HepG2 (cell line): Measurements from ENCODE around the gene BASP1. TPM values are rescaled to one million over a fixed set of nuclear protein-coding genes. Genes with fewer than 3 reads are reported as not detected.

Experiments used
- ATAC-seq: fragments of 200-7000 bp; cut with Tn5 transposase; 3 replicates; pipeline ENCODE4 v1.9.1; 2020; ENCODE audit warnings: mild to moderate bottlenecking, moderate library complexity
- Bru-seq: library from RNA; stranded (reverse); fragments of 400-500 nt; gene quantifications from one replicate; lab custom pipeline; 2021; lab: Mats Ljungman, UMichigan
- BruChase-seq, 2 experiments: library from RNA; stranded (reverse); fragments of 400-500 nt; gene quantifications; one replicate each; lab custom pipeline; 2021; lab: Mats Ljungman, UMichigan
- BruUV-seq: library from RNA; stranded (reverse); fragments of 400-500 nt; replicated peaks from 2 replicates; lab custom pipeline; 2021; lab: Mats Ljungman, UMichigan
- CTCF ChIA-PET: fragments of 300-600 bp; formaldehyde crosslinking; extraction: SDS; loops from one replicate; lab custom pipeline; 2021; ENCODE audit warnings: low total read pairs, inconsistent platforms, low intra/inter-chr PET ratio; lab: Yijun Ruan, JAX
- POLR2A ChIA-PET: fragments of 350-600 bp; sonication (Branson Sonifier 250); formaldehyde crosslinking; loops from one replicate; lab custom pipeline; 2020; ENCODE audit warnings: antibody characterized with exemption, inconsistent platforms; lab: Yijun Ruan, JAX
- DNase-seq: peaks from one replicate; pipeline ENCODE4 v3.0.0-alpha.2; 2015; ENCODE audit warnings: low spot score
- FAIRE-seq: peaks from 3 replicates; lab custom pipeline; 2011; peaks lifted over from hg19 to GRCh38; lab: Jason Lieb, UNC
- H2AFZ ChIP-seq: one replicate; pipeline ENCODE4 v1.6.1; 2011; ENCODE audit warnings: low read length, inconsistent platforms
- H3K27ac ChIP-seq: fragments of 300-600 bp; 3 replicates; pipeline ENCODE4 v1.8.0; 2011; ENCODE audit warnings: mixed run types, mild to moderate bottlenecking, mixed read lengths, low read length, inconsistent platforms; ENCODE audit not compliant: insufficient read depth; ENCODE audit errors: extremely low read length
- H3K27me3 ChIP-seq, 2 experiments: fragments of 200-600 bp in 1 of 2; 2 replicates in 1 of 2; 3 replicates in 1 of 2; pipeline versions ENCODE4 v1.6.0 to v1.8.0; 2011; ENCODE audit warnings: low read length in 2 of 2, mild to moderate bottlenecking in 2 of 2, moderate library complexity in 2 of 2, inconsistent platforms in 1 of 2; ENCODE audit not compliant: insufficient read depth in 2 of 2, control insufficient read depth in 1 of 2
- H3K36me3 ChIP-seq, 2 experiments: fragments of 200-600 bp in 1 of 2; replicated peaks in 1 of 2; 2 replicates in 1 of 2; 3 replicates in 1 of 2; pipeline versions ENCODE4 v1.5.1 to v1.8.0; 2011; ENCODE audit warnings: low read length in 2 of 2, inconsistent platforms in 1 of 2; ENCODE audit not compliant: insufficient read depth in 2 of 2, control insufficient read depth in 1 of 2
- H3K4me1 ChIP-seq: 2 replicates; pipeline ENCODE4 v1.5.1; 2012; ENCODE audit warnings: low read length, inconsistent platforms; ENCODE audit not compliant: insufficient read depth
- H3K4me2 ChIP-seq: 2 replicates; pipeline ENCODE4 v1.6.0; 2011; ENCODE audit warnings: low read depth, low read length, inconsistent platforms
- H3K4me3 ChIP-seq, 3 experiments: fragments of 200-600 bp in 1 of 3; sonication (generic), shearing (Covaris generic) in 1 of 3; replicated peaks in 1 of 3; 2 replicates each; pipeline ENCODE4 v1.5.1; 2011 to 2016; ENCODE audit warnings: low read length in 3 of 3, inconsistent platforms in 2 of 3, low read depth in 2 of 3, mild to moderate bottlenecking in 2 of 3, control low read depth in 1 of 3, mixed read lengths in 1 of 3; ENCODE audit not compliant: insufficient read depth in 1 of 3
- H3K79me2 ChIP-seq: one replicate; pipeline ENCODE4 v1.6.1; 2011; ENCODE audit warnings: low read length, inconsistent platforms; ENCODE audit not compliant: insufficient read depth
- H3K9ac ChIP-seq: 2 replicates; pipeline ENCODE4 v1.6.0; 2011; ENCODE audit warnings: mild to moderate bottlenecking, low read depth, low read length, inconsistent platforms; ENCODE audit not compliant: insufficient read depth
- H3K9me3 ChIP-seq: 2 replicates; pipeline ENCODE4 v1.5.1; 2012; ENCODE audit warnings: mild to moderate bottlenecking, low read length
- H4K20me1 ChIP-seq: 2 replicates; pipeline ENCODE4 v1.6.0; 2011; ENCODE audit warnings: inconsistent platforms, mild to moderate bottlenecking, low read length, moderate library complexity; ENCODE audit not compliant: insufficient read depth
- SRF ChIP-seq: IDR thresholded peaks from 2 replicates; pipeline ENCODE4 v1.6.1; 2011; ENCODE audit warnings: mild to moderate bottlenecking, low read depth, low read length, moderate library complexity
- WGBS: methylation state at CpG from one replicate; pipeline ENCODE4 v1.1.6; 2017; ENCODE audit warnings: low lambda C conversion rate; 5-methylcytosine and 5-hydroxymethylcytosine counted together
- in situ Hi-C: cut with HindIII; loops from 2 replicates; pipeline ENCODE4 v1.10.0; 2017; ENCODE audit warnings: low pct_unique_long_range_greater_than_20kb; ENCODE audit not compliant: extremely low pct_ligation_motif_present
- intact Hi-C: fragments of 100-400 bp; cut with micrococcal nuclease; formaldehyde crosslinking; loops from one replicate; pipeline ENCODE4 v1.10.0; 2022; ENCODE audit not compliant: unreplicated experiment
- long read RNA-seq, 2 experiments: library from RNA in 1 of 2; library from polyadenylated mRNA in 1 of 2; stranded (forward) in 1 of 2; unstranded in 1 of 2; transcript quantifications; one replicate each; pipeline ENCODE4 v2.0.0, GENCODE V29; 2019 to 2022
- polyA minus RNA-seq, 3 experiments: library from RNA; depleted of rRNA, polyadenylated mRNA; stranded (reverse); fragments of >200 nt; gene quantifications; 2 replicates each; pipeline ENCODE4 v1.2.3, GENCODE V29; 2011; ENCODE audit warnings: low replicate concordance in 1 of 3
- polyA plus RNA-seq, 8 experiments: library from polyadenylated mRNA; depleted of rRNA in 3 of 8; stranded (reverse) in 7 of 8; unstranded in 1 of 8; fragments of >200 nt; fragmentation: Illumina TruSeq in 4 of 8; extraction: Trizol in 4 of 8; gene quantifications; 2 replicates each; pipeline versions ENCODE4 v1.2.1 to v1.2.3, GENCODE V29; 2011 to 2016; ENCODE audit warnings: low read depth in 4 of 8, missing spikeins in 1 of 8, mixed read lengths in 1 of 8; ENCODE audit not compliant: insufficient read depth in 1 of 8
- total RNA-seq, 5 experiments: library from RNA; depleted of rRNA; stranded (reverse); fragments of >200 nt; fragmentation: Illumina TruSeq; extraction: Trizol; gene quantifications; 2 replicates each; pipeline ENCODE4 v1.2.3, GENCODE V29; 2016; ENCODE audit warnings: low read depth in 1 of 5

BASP1 gene, protein sequence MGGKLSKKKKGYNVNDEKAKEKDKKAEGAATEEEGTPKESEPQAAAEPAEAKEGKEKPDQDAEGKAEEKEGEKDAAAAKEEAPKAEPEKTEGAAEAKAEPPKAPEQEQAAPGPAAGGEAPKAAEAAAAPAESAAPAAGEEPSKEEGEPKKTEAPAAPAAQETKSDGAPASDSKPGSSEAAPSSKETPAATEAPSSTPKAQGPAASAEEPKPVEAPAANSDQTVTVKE
- total RNA-seq (2016; rRNA removed; fragmentation: Illumina TruSeq; extraction: Trizol) (not detected in 2 replicates), polyA plus RNA-seq (2011; rRNA removed) (0.04 TPM in 1 of 2 replicates, not detected in the other), polyA minus RNA-seq (2011; rRNA and poly(A)+ RNA removed; ENCODE audit: low replicate concordance) (101 TPM in 1 of 2 replicates, not detected in the other), Bru-seq, nascent RNA (percentile 18 among the genes with signal in this experiment), BruChase-seq, experiment 1, labeled RNA remaining after a 6-hour chase (percentile 21 among the genes with signal in this experiment), BruChase-seq, experiment 2, labeled RNA remaining after a 2-hour chase (percentile 22 among the genes with signal in this experiment)
- not detected in 2 replicates for total RNA-seq (2016; cell fraction: cytosol; rRNA removed; fragmentation: Illumina TruSeq; extraction: Trizol; ENCODE audit: low read depth)
- total RNA-seq (2016; cell fraction: insoluble cytoplasmic fraction; rRNA removed; fragmentation: Illumina TruSeq; extraction: Trizol) = not detected in 2 replicates
- not detected in 2 replicates for total RNA-seq (2016; cell fraction: membrane; rRNA removed; fragmentation: Illumina TruSeq; extraction: Trizol)
- total RNA-seq (2016; cell fraction: nucleus; rRNA removed; fragmentation: Illumina TruSeq; extraction: Trizol) = not detected in 2 replicates
- polyA plus RNA-seq (2011; cell fraction: cytosol; rRNA removed) = 0.04 and 0.05 TPM in 2 replicates
- polyA plus RNA-seq (2011; cell fraction: nucleus; rRNA removed) = not detected in 2 replicates
- polyA plus RNA-seq (2012) = not detected in 2 replicates
- not detected in 2 replicates for polyA plus RNA-seq (2016; cell fraction: cytosol; fragmentation: Illumina TruSeq; extraction: Trizol; ENCODE audit: low read depth)
- polyA plus RNA-seq (2016; cell fraction: insoluble cytoplasmic fraction; fragmentation: Illumina TruSeq; extraction: Trizol; ENCODE audit: low read depth) = not detected in 2 replicates
- polyA plus RNA-seq (2016; cell fraction: membrane; fragmentation: Illumina TruSeq; extraction: Trizol; ENCODE audit: low read depth) = not detected in 2 replicates
- polyA plus RNA-seq (2016; cell fraction: nucleus; fragmentation: Illumina TruSeq; extraction: Trizol; ENCODE audit: insufficient read depth, low read depth) = not detected in 2 replicates
- polyA minus RNA-seq (2011; cell fraction: cytosol; rRNA and poly(A)+ RNA removed) = 1.3 and 3.1 TPM in 2 replicates
- polyA minus RNA-seq (2011; cell fraction: nucleus; rRNA and poly(A)+ RNA removed) = 1.1 and 1.8 TPM in 2 replicates
- long read RNA-seq, experiment 1 = 0 reads
- long read RNA-seq, experiment 2 = 0 reads

DNA sequence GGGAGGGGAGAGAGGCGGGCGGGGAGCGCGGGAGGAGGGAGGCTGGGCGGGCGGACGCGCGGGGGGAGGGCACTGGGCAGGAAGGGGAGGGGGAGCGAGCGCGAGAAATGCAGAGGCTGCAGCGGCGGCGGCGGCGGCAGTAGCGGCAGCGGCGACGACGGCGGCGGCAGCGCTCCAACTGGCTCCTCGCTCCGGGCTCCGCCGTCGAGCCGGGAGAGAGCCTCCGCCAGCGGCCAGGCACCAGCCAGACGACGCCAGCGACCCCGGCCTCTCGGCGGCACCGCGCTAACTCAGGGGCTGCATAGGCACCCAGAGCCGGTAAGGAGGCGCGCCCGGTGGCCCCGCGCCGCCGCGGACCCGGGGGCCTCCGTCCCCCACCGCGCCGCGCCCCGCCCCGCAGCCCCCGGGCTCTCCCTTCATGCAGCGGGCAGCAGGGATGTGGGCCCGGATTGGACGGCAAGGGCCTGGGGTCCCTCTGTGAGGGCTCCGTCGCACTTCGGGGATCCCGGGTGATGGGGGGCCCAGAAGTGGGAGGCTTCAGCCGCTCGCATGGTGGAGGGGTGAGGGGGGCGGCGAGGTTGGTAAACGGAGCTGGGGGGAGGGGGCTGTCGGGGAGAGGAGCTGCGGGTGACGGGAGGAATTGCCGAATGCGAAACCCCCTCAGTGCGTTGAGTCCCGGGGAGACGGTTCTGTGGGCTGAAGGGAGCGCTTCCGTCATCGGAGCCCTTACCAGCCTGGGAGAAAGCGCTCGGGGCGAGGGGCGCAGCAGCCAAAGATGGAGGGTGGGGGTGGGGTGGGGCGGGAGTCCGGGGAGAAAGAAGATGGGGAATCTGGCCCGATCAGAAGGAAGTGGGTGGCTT lies at the start of gene BASP1:
Gene BASP1 (plus strand): TSS at position 139 of the 860 bp plus-strand sequence. CDS start 57,586 bp downstream, outside the sequence.
- FAIRE-seq (no peak), ATAC-seq (no peak), DNase-seq (no peak)
- Histone ChIP-seq H4K20me1 (no peaks in the 10 kb centered on the region), H3K9ac (no peak within 1 kb of the TSS), H3K4me1 (no peaks in the 10 kb centered on the region), H3K4me3 (no peak within 1 kb of the TSS), H3K27me3 (no peaks in the 10 kb centered on the region), H3K9me3 (no peaks in the 10 kb centered on the region), H3K36me3 (no peaks in the 10 kb centered on the region), H2AFZ (no peak within 1 kb of the TSS), H3K4me2 (no peak within 1 kb of the TSS), H3K79me2 (no peaks in the 10 kb centered on the region), H3K27ac (no peak within 1 kb of the TSS)
- intact Hi-C loops (loop anchor here (2.0 kb wide), 1 partner anchor 1097 kb away; no protein-coding TSS in a partner anchor), in situ Hi-C loops (loop anchor here (5.0 kb wide), 1 partner anchor 1090 kb away; no protein-coding TSS in a partner anchor)
- no peak for TF ChIP-seq SRF
- WGBS = 71% methylated on average over 59 of the region's 89 CpGs
- no TSS peak for BruUV-seq
- POLR2A ChIA-PET = no interaction called here
- CTCF ChIA-PET = interaction anchor here (1.9 kb wide), 1 partner anchor 1064 kb away, joined by 7 read pairs; no protein-coding TSS in a partner anchor
